ENCODE measurements around the gene GNG7.
A peak's percentile ranks its signal among the peaks of the same experiment; 100 is the strongest.
"Not testable (repeated sequence)": the region's sequence is repeated elsewhere in the genome, so short reads cannot be mapped to it uniquely, and the experiment has no call there.

The GNG7 gene

DNA sequence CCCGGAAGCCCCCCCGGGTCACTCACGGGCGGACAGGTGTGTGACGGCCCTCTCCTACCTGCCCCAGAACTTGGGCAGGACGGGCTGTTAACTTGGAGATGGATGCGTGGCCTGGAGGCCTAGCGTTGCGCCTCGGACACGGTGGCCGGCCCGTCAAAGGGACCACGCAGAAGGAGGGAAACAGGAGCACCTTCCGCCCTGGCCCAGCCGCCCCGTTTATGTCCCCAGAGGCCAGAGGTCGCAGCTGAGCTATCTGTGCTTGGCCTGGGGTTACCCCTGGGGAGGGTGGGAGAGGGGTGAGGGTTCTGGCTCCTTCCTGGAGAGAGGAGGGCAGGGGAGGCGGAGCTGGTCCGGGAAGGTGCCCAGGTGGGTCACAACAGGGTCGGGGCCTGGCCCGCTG lies 190.9 kb downstream of the GNG7 start:
- no peak for DNase-seq (ENCODE audit: low read depth in 2 of 2)

DNA sequence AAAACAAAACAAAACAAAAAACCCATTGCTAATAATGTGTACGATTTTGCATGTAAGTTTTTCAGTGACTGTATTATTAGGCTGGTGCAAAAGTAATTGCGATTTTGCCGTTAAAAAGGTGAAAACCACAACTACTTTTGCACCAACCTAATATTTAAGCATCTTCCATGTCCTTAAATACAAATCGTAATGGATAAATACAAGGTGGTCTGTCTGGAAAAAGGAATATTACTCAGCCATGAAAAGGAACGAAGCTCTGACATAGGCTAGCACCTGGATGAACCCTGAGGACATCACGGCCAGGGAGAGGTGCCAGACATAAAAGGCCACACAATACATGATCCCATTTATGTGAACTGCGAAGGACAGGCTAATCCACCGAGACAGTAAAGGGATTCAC lies 193.4 kb downstream of the GNG7 start:
- DNase-seq (ENCODE audit: low read depth in 2 of 2) = no peak

DNA sequence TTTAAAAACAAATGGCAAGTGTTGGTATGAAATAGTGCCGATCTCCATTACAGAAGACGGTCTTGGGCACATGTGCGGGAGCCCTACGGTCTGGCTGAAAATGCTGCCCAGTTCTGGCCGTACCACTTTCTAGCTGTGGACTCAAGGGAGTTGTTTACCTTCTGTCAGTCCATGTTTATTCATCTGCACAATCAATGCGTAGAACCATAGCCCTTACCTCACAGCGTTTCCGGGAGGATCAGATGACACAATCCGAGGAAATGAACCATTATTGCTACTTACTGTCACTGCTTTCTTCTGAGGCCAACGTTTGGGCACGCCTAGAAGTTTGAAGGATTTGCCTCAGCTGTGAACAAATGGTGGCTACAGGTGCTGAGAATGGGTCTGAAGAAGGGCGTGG lies 195.4 kb downstream of the GNG7 start:
- DNase-seq (ENCODE audit: low read depth in 2 of 2) = no peak

DNA sequence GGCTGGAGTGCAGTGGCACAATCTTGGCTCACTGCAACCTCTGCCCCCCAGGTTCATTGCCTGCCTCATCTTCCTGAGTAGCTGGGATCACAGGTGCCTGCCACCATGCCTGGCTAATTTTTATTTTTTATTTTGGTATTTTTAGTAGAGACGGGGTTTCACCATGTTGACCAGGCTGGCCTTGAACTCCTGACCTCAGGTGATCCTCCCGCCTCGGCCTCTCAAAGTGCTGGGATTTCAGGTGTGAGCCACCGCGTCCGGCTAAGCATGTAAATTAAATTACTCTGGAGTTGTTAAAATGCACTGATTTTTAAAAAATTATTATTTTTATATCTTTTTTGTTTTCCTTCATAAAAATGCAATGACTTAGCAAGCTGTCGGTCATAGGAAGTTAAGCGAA lies 195.8 kb downstream of the GNG7 start:
- not testable (repeated sequence) for DNase-seq (ENCODE audit: low read depth in 2 of 2)

DNA sequence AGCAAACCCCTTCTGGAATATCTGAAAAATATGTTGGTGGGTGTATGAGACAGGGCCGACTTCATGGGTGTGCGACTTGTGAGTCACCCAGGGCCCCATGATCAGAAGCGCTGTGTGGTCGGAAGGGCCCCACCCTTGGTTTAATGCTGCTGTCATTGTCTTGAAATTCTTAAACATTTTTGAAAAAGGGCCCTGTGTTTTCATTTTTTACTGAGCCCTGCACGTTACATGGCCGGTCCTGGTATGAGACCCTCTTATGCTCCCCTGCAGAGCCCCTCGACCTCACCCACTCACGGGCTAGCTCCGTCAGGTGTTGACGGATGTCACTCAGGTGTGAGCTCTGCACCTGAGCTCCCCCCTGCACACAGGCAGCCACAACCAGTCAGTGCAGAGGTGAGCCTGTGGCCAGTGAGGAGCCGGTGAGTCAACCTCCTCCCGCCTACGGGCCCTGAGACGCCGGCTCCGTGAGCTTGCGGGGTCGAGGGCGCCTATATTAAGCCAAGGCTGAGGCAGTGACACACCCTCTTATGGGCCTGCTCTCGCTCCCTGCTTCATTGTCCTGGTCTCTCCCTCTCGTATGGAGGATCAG lies 198.9 kb downstream of the GNG7 start:
- peak; percentile 45 to 56 for DNase-seq (ENCODE audit: low read depth in 2 of 2)

DNA sequence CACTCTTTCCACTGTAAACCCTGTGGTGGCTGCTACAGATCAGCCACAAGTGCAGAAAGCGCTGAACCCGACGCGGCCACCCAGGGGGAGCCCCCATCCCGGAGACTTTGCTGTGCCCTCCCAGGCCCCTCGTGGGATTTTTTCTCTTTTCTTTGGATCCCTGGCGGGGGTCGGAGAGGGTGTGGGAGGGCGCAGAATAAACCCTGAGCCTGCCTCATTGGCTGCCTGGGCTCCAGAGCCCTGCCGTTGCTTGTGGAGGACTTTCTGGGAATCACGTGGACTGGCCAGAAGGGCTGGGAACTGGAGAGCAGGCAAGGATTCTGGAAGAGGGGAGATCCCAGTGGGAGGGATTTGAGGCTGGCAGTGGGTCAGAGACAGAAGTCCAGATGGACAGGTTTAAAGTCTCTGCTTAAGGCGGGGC lies 201.6 kb downstream of the GNG7 start:
- no peak for DNase-seq (ENCODE audit: low read depth in 2 of 2)

DNA sequence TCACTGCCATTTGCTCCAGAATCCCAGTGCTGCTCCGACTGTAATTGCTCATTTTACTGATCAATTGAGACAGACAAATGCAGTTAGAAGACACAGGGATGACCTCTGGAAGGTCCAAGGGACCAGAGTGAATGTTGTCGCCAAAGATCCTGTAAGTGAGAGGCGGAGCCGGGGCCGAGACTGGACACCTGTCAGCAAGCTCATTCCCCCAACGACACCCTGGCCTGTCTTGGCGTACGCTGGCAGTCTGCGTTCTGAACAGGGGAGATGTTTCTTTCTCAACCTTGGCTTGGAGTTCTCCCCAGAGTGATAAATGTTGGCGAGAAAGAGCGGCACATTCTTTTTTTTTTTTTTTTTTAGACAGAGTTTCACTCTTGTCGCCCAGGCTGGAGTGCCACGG lies 202.3 kb downstream of the GNG7 start:
- no peak for DNase-seq (ENCODE audit: low read depth in 2 of 2)

DNA sequence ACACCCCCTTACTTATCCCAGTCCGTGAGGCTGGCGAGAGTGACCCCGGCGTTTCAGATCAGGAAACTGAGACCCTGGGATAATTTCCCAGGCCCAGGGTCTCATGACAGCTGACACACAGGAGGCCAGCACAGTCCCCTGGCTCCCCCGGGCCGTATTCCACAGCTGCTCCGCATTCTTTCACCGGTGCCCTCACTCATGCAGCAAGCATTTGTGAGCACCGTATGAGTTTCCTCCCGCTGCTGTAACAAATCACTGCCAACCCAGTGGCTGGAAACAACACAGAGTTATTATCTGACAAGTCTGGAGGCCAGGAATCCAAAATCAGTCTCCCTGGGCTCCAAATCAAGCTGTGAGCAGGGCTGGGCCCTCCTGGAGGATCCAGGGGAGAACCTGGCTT lies 205.3 kb downstream of the GNG7 start:
- no peak for DNase-seq (ENCODE audit: low read depth in 2 of 2)

DNA sequence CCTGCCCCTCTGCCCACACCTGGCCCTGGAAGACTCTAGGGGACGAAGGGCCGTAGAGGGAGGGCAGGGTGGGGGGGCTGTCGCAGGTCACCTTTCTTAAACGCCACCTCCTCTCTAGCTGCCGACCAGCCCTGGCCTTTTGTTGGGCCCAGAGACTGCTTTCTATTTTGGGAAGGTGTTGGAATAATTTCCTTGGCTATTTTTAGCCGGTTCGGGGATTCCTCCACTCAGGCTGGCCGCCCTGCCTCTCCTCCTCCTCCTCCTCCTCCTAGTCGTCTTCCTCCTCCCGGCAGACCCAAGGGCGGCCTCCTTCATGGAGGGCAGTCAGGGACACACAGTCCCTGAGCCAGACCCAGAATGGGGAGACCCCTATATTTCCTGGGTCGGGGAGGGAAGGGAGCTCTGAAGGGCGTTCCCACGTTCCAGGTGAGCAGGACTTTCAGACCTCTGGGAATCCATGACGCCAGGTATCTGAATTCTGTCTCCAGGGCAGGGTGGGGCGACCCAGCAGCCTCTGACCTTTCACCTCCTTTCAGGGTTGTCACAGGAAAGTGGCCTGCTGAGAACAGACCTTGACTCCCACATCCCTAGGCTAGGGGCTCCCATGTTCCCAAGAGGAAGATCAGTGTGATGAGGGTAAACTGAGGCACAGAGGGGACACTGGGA lies 206.7 kb downstream of the GNG7 start:
- no peak for DNase-seq (ENCODE audit: low read depth in 2 of 2)

DNA sequence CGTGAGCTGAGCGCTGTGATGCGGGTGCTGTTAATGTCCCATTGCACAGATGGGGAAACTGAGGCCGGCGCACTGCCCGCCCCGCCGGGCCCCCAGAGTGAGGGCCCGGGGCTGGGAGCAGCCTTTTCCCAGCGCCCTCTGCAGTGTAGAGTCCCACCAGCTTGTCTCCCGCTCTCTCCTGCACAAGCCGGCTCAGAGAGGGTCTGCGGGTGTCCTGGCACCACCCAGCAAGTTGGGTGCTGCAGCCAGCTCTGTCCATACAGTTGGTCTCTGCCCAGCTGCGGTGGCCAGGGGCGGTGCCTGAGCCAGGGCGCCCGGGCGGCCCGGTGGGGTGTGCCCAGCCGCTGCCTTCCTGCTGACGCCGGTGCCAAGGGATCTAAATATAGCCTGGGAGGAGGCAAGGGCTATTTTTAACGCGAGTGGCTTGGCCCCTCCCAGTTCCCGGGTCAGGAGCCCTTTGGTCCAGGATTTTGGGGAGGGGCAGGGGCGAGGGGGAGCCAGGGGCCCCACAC lies 207.3 kb downstream of the GNG7 start:
- no peak for DNase-seq (ENCODE audit: low read depth in 2 of 2)

DNA sequence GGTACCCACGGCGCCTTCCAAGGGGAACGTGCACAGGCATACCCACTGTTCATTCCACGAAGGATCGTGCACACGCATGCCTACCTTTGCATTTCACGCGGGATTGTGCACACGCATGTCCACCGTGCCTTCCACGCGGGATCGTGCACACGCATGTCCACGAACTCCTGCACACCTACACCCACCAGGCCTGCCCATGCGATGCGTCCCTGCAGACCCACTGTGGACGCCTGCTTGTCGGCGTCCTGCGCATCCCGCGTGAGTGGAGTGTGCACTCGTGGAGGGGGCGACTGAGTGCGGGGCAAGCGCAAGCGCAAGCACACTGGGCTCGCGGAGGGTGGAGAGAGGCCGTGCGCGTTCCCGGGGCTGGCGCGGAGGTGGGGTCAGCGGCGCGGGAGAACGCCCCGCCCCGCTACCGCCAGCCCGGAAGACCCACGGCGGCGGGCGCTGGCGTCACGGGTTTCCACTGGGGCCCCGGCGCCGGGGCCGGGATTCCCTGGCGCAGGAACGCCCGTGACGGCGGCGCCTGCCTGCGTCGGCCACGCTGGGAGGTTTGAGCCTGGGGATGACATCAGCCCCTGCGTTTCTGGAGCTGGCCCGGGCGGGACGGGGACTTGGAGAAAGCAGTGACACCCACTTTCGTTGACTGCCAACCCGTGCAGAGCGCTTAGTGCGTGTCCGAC lies 207.9 kb downstream of the GNG7 start:
- peak in 1 of 2 donors; percentile 46 for DNase-seq (ENCODE audit: low read depth in 2 of 2)

DNA sequence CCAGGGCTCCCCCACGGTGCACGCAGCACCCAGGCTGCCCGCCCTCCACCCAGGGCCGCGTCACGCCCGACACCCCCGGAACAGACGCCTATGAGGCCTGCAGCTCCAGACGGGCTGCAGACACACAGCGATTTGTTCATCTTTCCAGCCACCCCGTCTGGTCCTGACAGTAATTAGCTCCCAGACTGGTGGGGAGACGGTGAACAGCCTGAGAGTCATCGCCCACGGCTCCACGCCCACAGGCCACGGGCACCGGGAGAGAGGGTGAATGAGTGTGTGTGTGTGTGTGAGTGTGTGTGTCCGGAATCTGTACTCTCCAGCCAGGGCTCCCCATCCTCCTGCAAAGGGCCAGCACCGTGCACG lies 208.4 kb downstream of the GNG7 start:
- DNase-seq (ENCODE audit: low read depth in 2 of 2) = no peak

DNA sequence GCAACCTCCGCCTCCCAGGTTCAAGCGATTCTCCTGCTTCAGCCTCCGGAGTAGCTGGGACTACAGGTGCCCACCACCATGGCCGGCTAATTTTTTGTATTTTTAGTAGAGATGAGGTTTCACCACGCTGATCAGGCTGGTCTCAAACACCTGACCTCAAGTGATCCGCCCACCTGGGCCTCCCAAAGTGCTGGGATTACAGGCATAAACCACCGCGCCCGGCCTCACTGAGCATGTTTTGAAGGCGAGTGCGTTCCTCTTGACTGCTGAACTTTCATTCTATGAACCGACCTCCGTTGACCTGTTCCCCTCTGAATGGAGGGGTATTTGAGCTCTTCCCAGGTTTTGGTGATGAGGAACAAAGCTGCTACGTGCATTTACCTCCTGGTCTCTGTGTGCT lies 209.0 kb downstream of the GNG7 start:
- not testable (repeated sequence) for DNase-seq (ENCODE audit: low read depth in 2 of 2)

DNA sequence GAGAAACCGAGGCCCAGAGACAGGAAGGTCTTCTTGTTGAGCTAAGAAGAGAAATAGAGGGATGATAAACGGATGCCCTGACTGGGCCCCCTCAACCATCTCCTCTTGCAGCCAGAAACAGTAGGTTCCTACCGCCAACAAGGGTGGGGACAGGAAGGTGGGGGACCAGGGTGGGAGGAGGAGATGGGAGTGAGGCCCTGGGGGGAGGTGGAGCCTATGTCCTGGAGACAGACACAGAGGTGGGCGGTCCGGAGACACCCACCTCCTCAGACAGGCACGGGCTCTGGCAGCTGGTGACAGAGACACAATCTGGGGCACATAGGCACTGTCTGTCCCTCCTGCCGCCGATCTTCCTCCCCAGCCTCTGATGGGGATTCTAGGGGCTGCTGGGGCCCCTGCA lies 209.6 kb downstream of the GNG7 start:
- DNase-seq (ENCODE audit: low read depth in 2 of 2) = no peak

DNA sequence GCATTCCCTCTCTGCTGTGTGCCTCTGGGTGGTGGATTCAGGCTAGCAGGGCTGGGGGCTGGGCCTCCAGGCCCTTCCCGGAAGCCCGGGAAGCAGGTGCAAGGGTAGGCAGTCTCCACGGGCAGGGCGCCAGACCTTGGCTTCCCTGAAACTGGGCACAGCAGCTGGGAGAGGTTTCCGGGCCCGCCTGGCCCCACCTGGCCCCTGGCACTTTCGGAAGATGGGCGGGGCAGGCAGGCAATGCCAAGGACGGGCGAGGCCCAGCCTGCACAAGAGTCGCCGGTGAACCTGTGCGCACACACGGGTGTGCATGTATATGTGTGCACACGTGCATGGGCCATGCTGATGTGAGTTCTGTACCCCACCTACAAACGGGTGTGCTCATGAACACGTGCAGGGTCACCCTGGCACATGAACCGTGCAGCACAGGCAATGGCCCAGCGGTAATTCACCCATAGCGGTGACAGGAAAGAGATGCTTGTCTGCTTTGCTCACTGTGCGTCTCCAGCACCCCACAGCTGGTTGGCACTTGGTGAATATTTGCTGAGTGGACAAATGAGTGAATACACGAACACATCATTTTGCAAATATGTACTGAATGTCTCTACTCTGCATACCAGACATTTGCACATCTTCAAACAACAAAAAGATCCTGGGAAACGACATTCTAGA lies 211.2 kb downstream of the GNG7 start:
- no peak for DNase-seq (ENCODE audit: low read depth in 2 of 2)

DNA sequence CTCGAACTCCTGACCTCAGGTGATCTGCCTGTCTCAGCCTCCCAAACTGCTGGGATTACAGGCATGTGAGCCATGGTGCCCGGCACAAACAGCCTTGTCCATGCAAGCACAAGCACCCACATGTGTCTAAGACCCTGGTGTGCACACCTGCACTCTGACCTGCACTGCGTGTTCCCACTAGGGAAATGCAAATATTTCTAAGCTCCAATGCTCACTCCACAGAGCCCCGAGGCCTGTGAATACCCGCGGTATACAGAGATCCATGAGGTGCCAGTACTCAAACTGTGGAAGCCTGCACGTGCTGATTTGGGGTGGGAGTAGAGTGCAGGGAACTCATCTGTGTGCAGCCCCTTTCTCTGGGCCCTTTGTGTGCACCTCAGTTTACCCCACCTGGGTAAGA lies 211.8 kb downstream of the GNG7 start:
- no peak for DNase-seq (ENCODE audit: low read depth in 2 of 2)

DNA sequence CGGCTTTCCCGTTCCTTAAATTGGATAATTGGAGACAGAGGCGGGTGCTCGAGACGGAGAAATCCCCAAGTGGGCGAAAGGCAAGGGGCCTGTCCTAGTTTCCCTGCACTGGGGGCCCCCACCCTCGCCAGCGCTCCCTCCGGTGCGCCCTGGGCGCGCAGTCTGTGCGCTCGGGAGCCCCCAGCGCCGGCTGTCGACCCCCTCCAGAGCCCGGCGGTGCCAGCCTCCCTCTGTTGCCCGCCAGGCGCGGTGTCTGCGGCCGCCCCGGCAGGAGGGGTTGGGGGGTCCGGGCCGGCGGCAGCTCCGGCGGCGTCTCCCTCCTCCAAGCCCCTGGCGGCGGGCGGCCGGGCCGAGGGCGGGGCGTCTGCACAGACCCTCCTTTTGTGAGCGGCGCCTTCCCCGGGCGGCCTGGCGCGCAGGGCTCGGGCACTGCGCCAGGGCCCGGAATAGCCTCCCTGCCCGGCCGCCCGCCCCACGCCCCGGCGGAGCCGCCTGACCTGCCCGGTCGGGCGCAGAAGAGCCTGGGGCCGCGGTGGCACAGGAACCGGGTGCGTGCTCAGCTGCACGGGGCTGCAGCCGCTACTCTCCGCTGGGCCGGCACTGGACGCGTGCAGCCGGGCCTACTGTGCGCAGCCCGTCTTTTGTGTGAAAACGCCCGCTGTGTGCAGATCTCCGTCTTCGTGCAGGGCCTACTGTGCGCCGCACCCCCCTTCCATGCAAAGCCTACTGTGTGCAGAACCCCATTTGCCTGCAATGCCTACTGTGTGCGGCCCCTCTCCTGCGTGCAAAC lies 213.4 kb downstream of the GNG7 start:
- no peak for DNase-seq (ENCODE audit: low read depth in 2 of 2)

DNA sequence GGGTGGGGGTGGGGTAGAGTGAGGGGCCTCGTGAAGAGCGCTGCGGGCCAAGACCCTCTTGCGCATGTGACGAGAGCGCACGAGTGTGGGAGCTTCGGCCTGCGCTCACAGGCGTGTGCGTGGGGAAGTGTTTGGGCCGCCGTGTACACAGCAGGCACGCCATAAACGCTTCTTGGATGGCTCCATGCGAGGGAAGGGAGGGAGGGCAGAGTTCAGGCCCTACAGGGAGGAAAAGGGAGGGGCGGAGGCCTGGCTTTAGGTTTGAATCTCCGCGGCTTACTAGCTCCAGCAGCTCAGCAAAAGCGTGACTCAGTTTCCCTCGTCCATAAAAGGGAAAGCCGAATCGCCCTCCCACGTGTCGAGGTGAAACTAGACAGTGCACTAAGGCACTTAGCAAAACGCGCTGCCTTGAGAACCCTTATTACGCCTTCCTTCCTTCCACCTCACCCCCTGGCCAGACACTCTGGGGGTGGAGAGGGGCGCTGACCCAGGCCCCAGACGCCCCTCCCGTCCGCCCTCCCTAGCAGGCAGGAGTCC lies 214.0 kb downstream of the GNG7 start:
- DNase-seq (ENCODE audit: low read depth in 2 of 2) = no peak

DNA sequence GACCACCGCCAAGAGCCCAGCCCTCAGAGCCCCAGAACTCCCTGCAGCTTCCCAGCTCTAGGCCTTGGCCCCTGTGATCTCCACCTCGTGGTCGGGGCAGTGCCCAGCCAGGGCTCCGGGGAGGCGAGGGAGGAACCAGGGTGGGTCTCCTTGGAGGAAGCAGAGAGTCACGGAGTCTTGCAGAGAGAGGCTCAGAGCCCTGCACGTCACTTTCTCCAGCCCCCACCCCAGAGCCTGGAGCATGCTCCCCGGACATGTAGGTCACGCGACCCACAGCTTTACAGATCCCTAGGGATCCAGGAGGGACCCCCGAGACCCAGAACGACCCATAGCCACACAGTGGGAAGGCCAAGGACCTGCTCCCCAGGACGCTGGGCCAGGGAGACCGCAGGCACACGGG lies 214.7 kb downstream of the GNG7 start:
- no peak for DNase-seq (ENCODE audit: low read depth in 2 of 2)

DNA sequence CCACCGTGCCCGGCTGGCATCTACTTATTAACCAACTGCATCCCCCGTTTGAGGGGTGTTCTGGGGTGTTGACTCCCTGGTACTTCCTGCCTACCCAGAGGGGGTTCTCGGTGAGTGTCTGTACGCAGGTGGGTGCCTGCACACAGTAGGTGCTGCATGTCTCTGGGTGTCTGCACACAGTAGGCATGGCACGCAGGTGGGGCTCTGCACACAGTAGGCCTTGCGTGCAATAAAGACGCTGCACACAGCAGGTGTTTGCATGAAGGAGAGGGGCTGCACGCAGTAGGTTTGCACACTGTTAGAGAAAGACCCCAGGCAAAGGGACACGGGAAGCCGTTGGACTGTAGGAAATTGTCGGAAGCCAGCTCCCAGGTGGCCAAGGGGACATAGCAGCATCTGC lies 215.4 kb downstream of the GNG7 start:
- no peak for DNase-seq (ENCODE audit: low read depth in 2 of 2)

DNA sequence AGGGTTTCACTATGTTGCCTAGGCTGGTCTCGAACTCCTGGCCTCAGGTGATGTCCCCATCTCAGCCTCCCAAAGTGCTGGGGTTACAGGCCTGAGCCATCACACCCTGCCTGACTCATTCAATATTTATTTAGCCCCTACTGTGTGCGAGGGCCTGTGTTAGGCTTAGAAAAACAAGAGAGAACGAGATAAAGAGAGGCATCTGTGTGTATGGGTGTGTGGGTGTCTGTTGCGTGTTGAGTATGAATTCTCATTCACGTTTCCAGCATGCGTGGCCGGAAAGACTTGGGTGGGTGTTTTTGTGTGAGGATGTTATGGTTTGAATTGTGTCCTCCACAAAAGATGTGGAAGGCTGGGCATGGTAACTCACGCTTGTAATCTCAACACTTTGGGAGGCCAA lies 217.1 kb downstream of the GNG7 start:
- DNase-seq (ENCODE audit: low read depth in 2 of 2) = no peak

Data from stimulated activated CD4-positive, alpha-beta T cell treated with anti-CD3 and anti-CD28 coated beads, Interleukin-1b, Interleukin-23, amount 100 ng/mL, for 4 hours (primary cell).